PC-3 (cell line): ENCODE measurements around the gene SERPINA4. TPM values are rescaled to one million over a fixed set of nuclear protein-coding genes. Genes with fewer than 3 reads are reported as not detected.

ENCODE experiments used
- ATAC-seq: fragments of 200-7000 bp; cut with Tn5 transposase; 2 replicates; pipeline ENCODE4 v1.9.1; 2020; ENCODE audit warnings: mild to moderate bottlenecking, moderate library complexity
- BruUV-seq: library from RNA; stranded (reverse); fragments of 400-500 nt; replicated peaks from 2 replicates; lab custom pipeline; 2021; lab: Mats Ljungman, UMichigan
- CTCF ChIA-PET: fragments of 300-600 bp; sonication (Branson Sonifier 250); formaldehyde crosslinking; loops from one replicate; lab custom pipeline; 2022; ENCODE audit warnings: antibody characterized with exemption; lab: Charles Lee
- POLR2A ChIA-PET: fragments of 300-600 bp; sonication (Branson Sonifier 250); formaldehyde crosslinking; loops from one replicate; lab custom pipeline; 2022; ENCODE audit warnings: antibody characterized with exemption; ENCODE audit not compliant: unreplicated experiment; lab: Charles Lee
- DNase-seq: peaks from one replicate; pipeline ENCODE4 v3.0.0-alpha.2; 2015
- H2AFZ ChIP-seq: fragments of 300-600 bp; sonication (generic); 2 replicates; pipeline ENCODE4 v1.6.0; 2016; ENCODE audit warnings: antibody characterized with exemption, low read length
- H3F3A ChIP-seq: fragments of 300-600 bp; sonication (generic); one replicate; pipeline ENCODE4 v1.6.0; 2017; ENCODE audit warnings: antibody characterized with exemption, low read length, control low read depth, mild to moderate bottlenecking; ENCODE audit not compliant: unreplicated experiment
- H3K27ac ChIP-seq: fragments of 300-600 bp; sonication (generic); 2 replicates; pipeline ENCODE4 v1.5.1; 2016; ENCODE audit warnings: mild to moderate bottlenecking, low read length
- H3K27me3 ChIP-seq: fragments of 300-600 bp; sonication (generic); 2 replicates; pipeline ENCODE4 v1.6.1; 2016; ENCODE audit warnings: low read length, mixed read lengths
- H3K36me3 ChIP-seq: fragments of 300-600 bp; sonication (generic); 2 replicates; pipeline ENCODE4 v1.6.1; 2016; ENCODE audit warnings: low read depth, mixed run types, low read length, mixed read lengths
- H3K4me1 ChIP-seq: fragments of 300-600 bp; sonication (generic); 2 replicates; pipeline ENCODE4 v1.5.1; 2016; ENCODE audit warnings: low read length; ENCODE audit not compliant: insufficient read depth
- H3K4me2 ChIP-seq: fragments of 300-600 bp; sonication (generic); 2 replicates; pipeline ENCODE4 v1.6.0; 2016; ENCODE audit warnings: low read length
- H3K4me3 ChIP-seq: fragments of 300-600 bp; sonication (generic); 2 replicates; pipeline ENCODE4 v1.5.1; 2016; ENCODE audit warnings: mild to moderate bottlenecking, low read length, mixed read lengths
- H3K79me2 ChIP-seq: fragments of 300-600 bp; sonication (generic); 2 replicates; pipeline ENCODE4 v1.6.1; 2017; ENCODE audit warnings: low read length, mixed read lengths
- H3K9ac ChIP-seq: fragments of 300-600 bp; sonication (generic); 2 replicates; pipeline ENCODE4 v1.6.0; 2016; ENCODE audit warnings: mild to moderate bottlenecking, low read length
- H3K9me2 ChIP-seq: fragments of 300-600 bp; sonication (generic); replicated peaks from 2 replicates; pipeline ENCODE4 v1.6.1; 2016; ENCODE audit warnings: mixed run types, low read length, mixed read lengths
- H3K9me3 ChIP-seq: fragments of 300-600 bp; sonication (generic); 2 replicates; pipeline ENCODE4 v1.6.1; 2016; ENCODE audit warnings: low read length, mixed read lengths
- H4K20me1 ChIP-seq: fragments of 300-600 bp; sonication (generic); 2 replicates; pipeline ENCODE4 v1.6.1; 2016; ENCODE audit warnings: low read length, mixed read lengths
- EZH2 ChIP-seq: fragments of 300-600 bp; sonication (generic); IDR thresholded peaks from one replicate; pipeline ENCODE4 v1.6.1; 2017; ENCODE audit warnings: antibody characterized with exemption, mild to moderate bottlenecking, low read length; ENCODE audit not compliant: unreplicated experiment
- EZH2phosphoT487 ChIP-seq: fragments of 300-600 bp; sonication (generic); IDR thresholded peaks from 2 replicates; pipeline ENCODE4 v1.6.1; 2018; ENCODE audit warnings: mild to moderate bottlenecking, antibody characterized with exemption, low read length, borderline replicate concordance
- intact Hi-C: fragments of 100-400 bp; cut with micrococcal nuclease; formaldehyde crosslinking; loops from 2 replicates; pipeline ENCODE4 v1.9.0; 2023
- total RNA-seq: library from RNA; depleted of rRNA; stranded (reverse); fragments of >200 nt; gene quantifications from 2 replicates; pipeline ENCODE4 v1.2.3, GENCODE V29; 2014
- TF ChIP-seq, protein P1 (sequence below): fragments of 300-600 bp; sonication (generic); conservative IDR thresholded peaks from 2 replicates; pipeline ENCODE4 v1.5.1; 2017; ENCODE audit warnings: antibody characterized with exemption, low read depth, mild to moderate bottlenecking, low read length

The SERPINA4 gene
- total RNA-seq, 1 experiment from 2014 or later, result not detected

DNA sequence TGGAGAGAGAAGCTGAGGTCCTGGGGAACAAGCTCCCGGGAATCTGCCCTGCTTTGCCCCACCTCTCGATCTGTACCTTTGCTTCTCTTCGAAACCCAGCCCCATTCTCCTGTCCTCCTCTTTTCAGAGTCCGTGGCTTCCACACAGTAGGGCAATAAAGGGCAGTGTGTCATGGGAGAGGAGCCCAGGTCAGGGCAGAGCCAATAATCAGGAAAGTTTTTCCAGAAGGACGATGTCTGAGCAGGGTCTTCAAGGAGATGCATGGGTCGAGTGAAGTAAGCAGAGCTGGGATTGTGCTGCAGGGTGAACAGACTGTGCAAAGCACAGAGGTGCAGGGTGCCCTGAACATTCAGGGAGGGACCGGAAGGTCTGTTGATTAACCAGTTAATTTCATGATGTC, 22.1 kb upstream of the SERPINA4 start:
- CTCF ChIA-PET, result no interaction called here
- H3K9ac ChIP-seq, result no peak overlapping the region
- no peaks in the 10 kb centered on the region for H3F3A ChIP-seq
- H3K27ac ChIP-seq, result no peak overlapping the region
- H3K36me3 ChIP-seq, result no peaks in the 10 kb centered on the region
- intact Hi-C loops, result no loop called here
- ATAC-seq (no peak), DNase-seq (no peak)
- H3K9me2 ChIP-seq, result no peaks in the 10 kb centered on the region
- no TSS peak for BruUV-seq
- H3K4me2 ChIP-seq, result no peak overlapping the region
- no peaks in the 10 kb centered on the region for H3K27me3 ChIP-seq
- no peaks in the 10 kb centered on the region for H3K4me1 ChIP-seq
- no peaks in the 10 kb centered on the region for H3K9me3 ChIP-seq
- TF ChIP-seq, protein P1, sequence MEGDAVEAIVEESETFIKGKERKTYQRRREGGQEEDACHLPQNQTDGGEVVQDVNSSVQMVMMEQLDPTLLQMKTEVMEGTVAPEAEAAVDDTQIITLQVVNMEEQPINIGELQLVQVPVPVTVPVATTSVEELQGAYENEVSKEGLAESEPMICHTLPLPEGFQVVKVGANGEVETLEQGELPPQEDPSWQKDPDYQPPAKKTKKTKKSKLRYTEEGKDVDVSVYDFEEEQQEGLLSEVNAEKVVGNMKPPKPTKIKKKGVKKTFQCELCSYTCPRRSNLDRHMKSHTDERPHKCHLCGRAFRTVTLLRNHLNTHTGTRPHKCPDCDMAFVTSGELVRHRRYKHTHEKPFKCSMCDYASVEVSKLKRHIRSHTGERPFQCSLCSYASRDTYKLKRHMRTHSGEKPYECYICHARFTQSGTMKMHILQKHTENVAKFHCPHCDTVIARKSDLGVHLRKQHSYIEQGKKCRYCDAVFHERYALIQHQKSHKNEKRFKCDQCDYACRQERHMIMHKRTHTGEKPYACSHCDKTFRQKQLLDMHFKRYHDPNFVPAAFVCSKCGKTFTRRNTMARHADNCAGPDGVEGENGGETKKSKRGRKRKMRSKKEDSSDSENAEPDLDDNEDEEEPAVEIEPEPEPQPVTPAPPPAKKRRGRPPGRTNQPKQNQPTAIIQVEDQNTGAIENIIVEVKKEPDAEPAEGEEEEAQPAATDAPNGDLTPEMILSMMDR, result no peak
- TF ChIP-seq EZH2phosphoT487 (no peak), EZH2 (no peak)
- POLR2A ChIA-PET, result no interaction called here
- H4K20me1 ChIP-seq, result no peaks in the 10 kb centered on the region
- H3K4me3 ChIP-seq, result no peak overlapping the region
- no peak overlapping the region for H2AFZ ChIP-seq
- H3K79me2 ChIP-seq, result no peaks in the 10 kb centered on the region

DNA sequence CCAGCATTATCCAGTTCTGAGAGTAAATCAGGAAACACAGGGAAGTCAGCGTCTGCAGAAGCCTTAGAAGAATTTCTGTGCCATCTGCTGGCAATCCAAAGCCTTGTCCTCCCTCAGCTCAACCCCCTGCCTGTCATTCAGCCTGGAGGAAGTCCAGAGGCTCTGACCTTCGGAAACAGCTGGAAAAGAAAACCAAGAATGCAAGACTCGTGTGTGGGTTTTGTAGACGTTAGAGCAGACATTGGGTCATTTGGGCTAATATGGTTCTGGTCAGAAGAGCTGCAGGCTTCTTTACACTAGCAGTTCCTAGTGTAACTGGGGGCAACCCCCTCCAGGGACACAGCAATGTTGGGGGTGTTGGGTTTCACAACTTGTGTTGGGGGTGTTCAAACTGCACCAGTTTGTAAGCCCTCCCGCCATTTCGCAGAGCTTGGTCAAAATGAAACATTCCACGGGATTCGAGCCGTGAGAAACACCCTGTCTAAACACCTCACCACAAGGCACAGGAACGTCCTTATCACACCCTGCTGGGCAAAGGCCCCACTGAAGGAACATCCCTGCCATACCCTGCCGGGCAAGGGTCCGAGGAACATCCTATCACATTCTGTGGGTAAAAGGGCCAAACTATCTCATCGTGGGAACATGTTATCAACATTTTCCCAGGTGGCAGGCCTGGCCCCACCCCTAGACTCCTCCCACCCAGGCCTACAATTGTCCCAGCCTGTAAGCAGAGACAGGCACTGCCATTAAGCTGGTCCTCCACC, 21.0 kb upstream of the SERPINA4 start:
- no peak overlapping the region for H3K4me2 ChIP-seq
- no peaks in the 10 kb centered on the region for H3K79me2 ChIP-seq
- DNase-seq, result no peak
- POLR2A ChIA-PET, result no interaction called here
- no peak overlapping the region for H3K27ac ChIP-seq
- no peaks in the 10 kb centered on the region for H3K9me3 ChIP-seq
- H3K36me3 ChIP-seq, result no peaks in the 10 kb centered on the region
- H3K4me1 ChIP-seq, result no peaks in the 10 kb centered on the region
- no peak for ATAC-seq
- H3K27me3 ChIP-seq, result no peaks in the 10 kb centered on the region
- H2AFZ ChIP-seq, result no peak overlapping the region
- no peaks in the 10 kb centered on the region for H4K20me1 ChIP-seq
- BruUV-seq, result no TSS peak
- H3F3A ChIP-seq, result no peaks in the 10 kb centered on the region
- CTCF ChIA-PET, result no interaction called here
- H3K9me2 ChIP-seq, result no peaks in the 10 kb centered on the region
- TF ChIP-seq EZH2 (no peak), EZH2phosphoT487 (no peak)
- TF ChIP-seq, protein P1, result no peak
- no peak overlapping the region for H3K4me3 ChIP-seq
- intact Hi-C loops, result no loop called here
- no peak overlapping the region for H3K9ac ChIP-seq

DNA sequence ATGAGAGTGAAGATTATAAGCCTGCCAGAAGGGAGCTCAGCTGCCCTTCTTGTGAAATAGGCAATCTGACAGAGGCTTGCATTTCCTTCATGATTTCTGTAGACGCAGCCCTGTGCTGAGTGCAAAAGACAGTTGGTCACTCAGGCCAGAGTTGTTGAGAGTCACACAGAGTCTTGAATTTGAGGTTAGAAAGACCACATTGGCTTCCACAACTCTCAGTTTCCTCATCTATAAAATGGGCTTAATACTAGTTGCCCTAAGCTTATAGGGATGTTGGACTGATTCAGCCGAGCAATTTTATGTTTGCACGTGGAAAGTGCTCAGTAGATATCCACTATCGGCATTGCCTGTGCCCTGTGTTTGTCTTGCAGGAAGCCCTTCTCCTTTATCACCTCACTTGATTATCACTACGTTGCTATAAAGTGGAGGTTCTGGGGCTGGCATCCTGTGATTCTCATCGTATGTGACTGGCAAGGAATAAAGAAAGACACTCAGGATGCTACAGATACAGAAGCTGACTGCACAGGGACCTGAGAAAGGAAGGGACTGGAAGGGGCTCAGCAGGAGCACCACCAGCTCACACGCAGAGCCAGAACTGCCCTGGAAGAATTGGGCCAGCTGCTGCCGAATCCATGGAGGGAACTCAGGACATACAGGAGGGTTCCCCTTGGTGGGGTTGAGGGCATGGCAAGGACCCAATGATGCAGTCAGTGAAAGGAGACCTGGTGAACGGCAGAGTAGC, 19.8 kb upstream of the SERPINA4 start:
- H3K4me2 ChIP-seq, result no peak overlapping the region

More for the DNA sequence above, 19.8 kb upstream of the SERPINA4 start:
- Histone ChIP-seq H3K9me3 (no peaks in the 10 kb centered on the region), H3K36me3 (no peaks in the 10 kb centered on the region), H3K4me3 (no peak overlapping the region), H3F3A (no peaks in the 10 kb centered on the region), H2AFZ (no peak overlapping the region), H4K20me1 (no peaks in the 10 kb centered on the region), H3K4me1 (no peaks in the 10 kb centered on the region), H3K27me3 (no peaks in the 10 kb centered on the region), H3K9ac (no peak overlapping the region), H3K9me2 (no peaks in the 10 kb centered on the region), H3K27ac (no peak overlapping the region), H3K79me2 (no peaks in the 10 kb centered on the region)
- no TSS peak for BruUV-seq
- intact Hi-C loops, result no loop called here
- ChIA-PET POLR2A (no interaction called here), CTCF (no interaction called here)
- ATAC-seq (no peak), DNase-seq (no peak)
- TF ChIP-seq EZH2phosphoT487 (no peak), EZH2 (no peak)
- TF ChIP-seq, protein P1, result no peak
